ENCODE data around the gene TM2D3. TPM values are rescaled to one million over a fixed set of nuclear protein-coding genes. Genes with fewer than 3 reads are reported as not detected.

TM2D3 gene
- total and polyA plus RNA-seq, 2 of the 8 experiments (the other 6 are each of a cell fraction or from before 2014, with no cell fraction given): 26.4 to 28.0 TPM

GRCh38 chr15:101676921-101677329 is 24.7 kb upstream of the TM2D3 start (continued):
- TF ChIP-seq, protein P1, sequence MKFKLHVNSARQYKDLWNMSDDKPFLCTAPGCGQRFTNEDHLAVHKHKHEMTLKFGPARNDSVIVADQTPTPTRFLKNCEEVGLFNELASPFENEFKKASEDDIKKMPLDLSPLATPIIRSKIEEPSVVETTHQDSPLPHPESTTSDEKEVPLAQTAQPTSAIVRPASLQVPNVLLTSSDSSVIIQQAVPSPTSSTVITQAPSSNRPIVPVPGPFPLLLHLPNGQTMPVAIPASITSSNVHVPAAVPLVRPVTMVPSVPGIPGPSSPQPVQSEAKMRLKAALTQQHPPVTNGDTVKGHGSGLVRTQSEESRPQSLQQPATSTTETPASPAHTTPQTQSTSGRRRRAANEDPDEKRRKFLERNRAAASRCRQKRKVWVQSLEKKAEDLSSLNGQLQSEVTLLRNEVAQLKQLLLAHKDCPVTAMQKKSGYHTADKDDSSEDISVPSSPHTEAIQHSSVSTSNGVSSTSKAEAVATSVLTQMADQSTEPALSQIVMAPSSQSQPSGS (IDR thresholded peaks at IDR 0.05; ENCODE audit: low read length): no peak
- no peak for TF ChIP-seq E2F6 (IDR thresholded peaks at IDR 0.05)
